GM23248 (cell line): Measurements from ENCODE around the gene TMEM259. TPM values are rescaled to one million over a fixed set of nuclear protein-coding genes. Genes with fewer than 3 reads are reported as not detected.

ENCODE experiments used
- DNase-seq: peaks from one replicate; pipeline ENCODE4 v3.0.0-alpha.2; 2015
- H2AFZ ChIP-seq: fragments of 200-600 bp; sonication (generic); 2 replicates; pipeline ENCODE4 v1.6.1; 2016; ENCODE audit warnings: antibody characterized with exemption
- H3F3A ChIP-seq: fragments of 200-600 bp; sonication (generic); 2 replicates; pipeline ENCODE4 v1.6.1; 2016; ENCODE audit warnings: mild to moderate bottlenecking, antibody characterized with exemption, mixed run types; ENCODE audit not compliant: insufficient read depth
- H3K27ac ChIP-seq: fragments of 200-600 bp; sonication (generic); 2 replicates; pipeline ENCODE4 v1.5.1; 2016; ENCODE audit warnings: mild to moderate bottlenecking
- H3K27me3 ChIP-seq: fragments of 200-600 bp; sonication (generic); replicated peaks from 2 replicates; pipeline ENCODE4 v1.6.1; 2016; ENCODE audit warnings: mild to moderate bottlenecking; ENCODE audit not compliant: insufficient read depth
- H3K36me3 ChIP-seq: fragments of 200-600 bp; sonication (generic); 2 replicates; pipeline ENCODE4 v1.6.1; 2016; ENCODE audit warnings: low read depth, mild to moderate bottlenecking
- H3K4me1 ChIP-seq: fragments of 200-600 bp; sonication (generic); 2 replicates; pipeline ENCODE4 v1.6.1; 2016; ENCODE audit warnings: mild to moderate bottlenecking; ENCODE audit not compliant: insufficient read depth
- H3K4me2 ChIP-seq: fragments of 200-600 bp; sonication (generic); one replicate; pipeline ENCODE4 v1.6.1; 2016; ENCODE audit warnings: mild to moderate bottlenecking; ENCODE audit not compliant: unreplicated experiment
- H3K4me3 ChIP-seq: fragments of 200-600 bp; sonication (generic); 2 replicates; pipeline ENCODE4 v1.5.1; 2016; ENCODE audit warnings: mild to moderate bottlenecking
- H3K79me2 ChIP-seq: fragments of 200-600 bp; sonication (generic); 2 replicates; pipeline ENCODE4 v1.6.1; 2016; ENCODE audit warnings: mild to moderate bottlenecking; ENCODE audit not compliant: insufficient read depth
- H3K9ac ChIP-seq: fragments of 200-600 bp; sonication (generic); 2 replicates; pipeline ENCODE4 v1.6.1; 2016; ENCODE audit warnings: mild to moderate bottlenecking
- H3K9me2 ChIP-seq: fragments of 200-600 bp; sonication (generic); 2 replicates; pipeline ENCODE4 v1.6.1; 2016; ENCODE audit warnings: mixed run types, mild to moderate bottlenecking, moderate library complexity; ENCODE audit not compliant: insufficient read depth
- H3K9me3 ChIP-seq: fragments of 200-600 bp; sonication (generic); one replicate; pipeline ENCODE4 v1.6.1; 2017; ENCODE audit warnings: low read depth
- H4K20me1 ChIP-seq: fragments of 200-600 bp; sonication (generic); 2 replicates; pipeline ENCODE4 v1.6.0; 2016; ENCODE audit not compliant: insufficient read depth
- EZH2 ChIP-seq: fragments of 200-600 bp; sonication (generic); IDR thresholded peaks from 2 replicates; pipeline ENCODE4 v1.6.1; 2018; ENCODE audit warnings: antibody characterized with exemption, mild to moderate bottlenecking; ENCODE audit not compliant: insufficient read depth, poor library complexity, severe bottlenecking
- EZH2phosphoT487 ChIP-seq: fragments of 200-600 bp; sonication (generic); IDR thresholded peaks from 2 replicates; pipeline ENCODE4 v1.6.1; 2018; ENCODE audit warnings: antibody characterized with exemption, moderate library complexity, mild to moderate bottlenecking, low read depth; ENCODE audit not compliant: insufficient read depth
- WGBS, 2 experiments: methylation state at CpG; one replicate each; pipeline ENCODE4 v1.1.6; 2015 to 2017; ENCODE audit warnings: low lambda C conversion rate in 2 of 2, low coverage in 1 of 2; ENCODE audit errors: missing lambda C conversion rate in 2 of 2; 5-methylcytosine and 5-hydroxymethylcytosine counted together
- in situ Hi-C: fragments of 300-500 bp; cut with MboI; formaldehyde crosslinking; loops from 2 replicates; pipeline ENCODE4 v1.15.0; 2020
- polyA plus RNA-seq: library from polyadenylated mRNA; unstranded; fragments of >200 nt; fragmentation: Nextera tagmentation; extraction: Ambion mirVana; gene quantifications from 2 replicates; pipeline ENCODE4 v1.2.1, GENCODE V29; 2016
- total RNA-seq: library from RNA; depleted of rRNA; stranded (reverse); fragments of >200 nt; shearing (Covaris generic); gene quantifications from 2 replicates; pipeline ENCODE4 v1.2.3, GENCODE V29; 2014

The TMEM259 gene
- total and polyA plus RNA-seq, 2 experiments from 2014 or later = 79.7 to 132 TPM

DNA sequence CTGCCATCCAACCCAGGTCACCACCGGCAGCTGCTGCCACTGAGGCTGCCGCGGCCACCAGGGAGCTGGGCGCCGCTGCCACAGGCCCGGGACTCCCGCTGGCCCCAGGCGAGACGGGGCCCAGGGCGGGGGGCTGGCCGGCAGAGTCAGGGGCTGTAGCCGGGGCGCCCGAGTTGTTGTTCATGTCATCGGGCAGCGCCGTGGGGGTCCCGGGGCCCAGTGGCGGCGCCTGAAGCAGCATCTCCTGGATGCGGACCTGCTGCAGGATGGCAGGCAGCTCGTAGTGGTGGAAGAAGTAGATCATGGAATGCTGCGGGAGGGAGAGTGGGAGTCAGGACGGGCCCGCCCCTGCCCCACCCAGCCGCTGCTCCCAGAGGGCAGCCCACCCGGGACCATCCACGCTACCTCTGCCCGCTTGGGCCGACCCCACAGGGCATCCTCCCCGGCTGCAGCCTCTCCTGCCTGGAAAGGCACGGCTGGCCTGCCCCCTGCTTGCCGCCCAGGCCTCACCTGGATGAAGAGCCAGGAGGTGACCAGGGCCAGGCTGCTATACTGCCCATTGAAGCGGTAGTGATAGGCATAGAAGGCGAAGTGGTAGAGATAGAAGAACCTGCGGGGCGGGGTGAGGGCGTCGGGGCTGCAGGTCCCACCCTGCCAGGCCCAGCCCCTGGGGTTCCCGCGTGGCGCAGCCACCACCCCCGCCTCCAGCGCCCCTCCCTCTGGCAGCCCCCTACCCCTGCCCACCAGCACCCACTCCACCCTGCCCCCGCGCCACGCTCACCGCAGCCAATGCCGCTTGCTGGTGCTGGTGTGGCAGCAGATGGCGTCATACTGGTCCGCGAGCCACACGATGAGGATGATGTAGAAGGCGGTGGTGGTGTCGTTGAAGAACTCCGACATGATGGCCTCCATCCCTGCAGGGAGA, 10.1 kb downstream of the TMEM259 start:
- H2AFZ ChIP-seq = no peak overlapping the region
- no peak for TF ChIP-seq EZH2phosphoT487
- TF ChIP-seq EZH2 = no peak
- 92 to 96% methylated on average over 23 to 55 of the region's 56 CpGs for whole genome bisulfite sequencing, 2 experiments
- H3K27me3 ChIP-seq = no peaks in the 10 kb centered on the region
- no peak overlapping the region for H3K27ac ChIP-seq
- no peaks in the 10 kb centered on the region for H3K4me1 ChIP-seq
- H3K9me3 ChIP-seq = no peaks in the 10 kb centered on the region
- H3K9ac ChIP-seq = no peak overlapping the region
- H3K9me2 ChIP-seq = no peaks in the 10 kb centered on the region
- in situ Hi-C loops = no loop called here
- no peak overlapping the region for H3K4me3 ChIP-seq
- H3K4me2 ChIP-seq = no peak overlapping the region
- no peaks in the 10 kb centered on the region for H4K20me1 ChIP-seq
- H3K79me2 ChIP-seq = peaks cover 41% of the 10 kb centered on the region
- no peak for DNase-seq
- no peaks in the 10 kb centered on the region for H3K36me3 ChIP-seq
- no peaks in the 10 kb centered on the region for H3F3A ChIP-seq

DNA sequence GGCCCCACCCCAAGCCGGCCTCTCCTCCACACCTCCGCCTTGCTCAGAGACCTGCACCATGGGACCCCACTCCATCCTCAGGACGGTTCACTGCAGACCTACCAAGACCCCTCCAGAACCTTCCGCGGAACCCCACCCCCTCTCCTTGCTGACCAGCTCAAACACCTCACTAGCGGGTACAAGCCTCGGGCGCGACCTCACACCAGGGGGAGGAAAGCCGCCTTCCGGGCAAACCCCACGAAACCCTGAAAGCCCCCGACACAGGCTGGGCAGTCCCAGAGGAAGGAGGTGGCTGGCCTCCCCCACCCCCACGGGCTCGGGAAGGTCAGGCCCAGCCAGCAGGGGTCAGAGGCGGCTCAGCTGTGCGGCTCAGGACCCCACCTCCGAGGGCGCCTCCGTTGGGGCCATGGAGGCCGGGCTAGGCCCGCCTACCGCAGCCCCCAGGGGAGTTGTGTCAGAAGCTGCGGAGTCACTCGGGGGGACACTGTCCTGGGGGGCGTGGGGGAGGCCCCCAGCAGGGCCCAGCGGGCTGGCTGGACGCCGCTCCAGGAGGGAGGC, 10.9 kb downstream of the TMEM259 start:
- DNase-seq = no peak
- H4K20me1 ChIP-seq = no peaks in the 10 kb centered on the region
- no peak overlapping the region for H2AFZ ChIP-seq
- H3K9me2 ChIP-seq = no peaks in the 10 kb centered on the region
- no peaks in the 10 kb centered on the region for H3K9me3 ChIP-seq
- no peak overlapping the region for H3K27ac ChIP-seq
- no peak overlapping the region for H3K4me2 ChIP-seq
- peaks cover 34% of the 10 kb centered on the region for H3K79me2 ChIP-seq
- in situ Hi-C loops = no loop called here
- no peak for TF ChIP-seq EZH2phosphoT487
- no peak for TF ChIP-seq EZH2
- no peak overlapping the region for H3K9ac ChIP-seq
- no peak overlapping the region for H3K4me3 ChIP-seq
- 90 to 94% methylated on average over 25 of the region's 29 CpGs for WGBS, 2 experiments
- H3F3A ChIP-seq = no peaks in the 10 kb centered on the region
- no peaks in the 10 kb centered on the region for H3K27me3 ChIP-seq
- H3K36me3 ChIP-seq = no peaks in the 10 kb centered on the region
- no peaks in the 10 kb centered on the region for H3K4me1 ChIP-seq

DNA sequence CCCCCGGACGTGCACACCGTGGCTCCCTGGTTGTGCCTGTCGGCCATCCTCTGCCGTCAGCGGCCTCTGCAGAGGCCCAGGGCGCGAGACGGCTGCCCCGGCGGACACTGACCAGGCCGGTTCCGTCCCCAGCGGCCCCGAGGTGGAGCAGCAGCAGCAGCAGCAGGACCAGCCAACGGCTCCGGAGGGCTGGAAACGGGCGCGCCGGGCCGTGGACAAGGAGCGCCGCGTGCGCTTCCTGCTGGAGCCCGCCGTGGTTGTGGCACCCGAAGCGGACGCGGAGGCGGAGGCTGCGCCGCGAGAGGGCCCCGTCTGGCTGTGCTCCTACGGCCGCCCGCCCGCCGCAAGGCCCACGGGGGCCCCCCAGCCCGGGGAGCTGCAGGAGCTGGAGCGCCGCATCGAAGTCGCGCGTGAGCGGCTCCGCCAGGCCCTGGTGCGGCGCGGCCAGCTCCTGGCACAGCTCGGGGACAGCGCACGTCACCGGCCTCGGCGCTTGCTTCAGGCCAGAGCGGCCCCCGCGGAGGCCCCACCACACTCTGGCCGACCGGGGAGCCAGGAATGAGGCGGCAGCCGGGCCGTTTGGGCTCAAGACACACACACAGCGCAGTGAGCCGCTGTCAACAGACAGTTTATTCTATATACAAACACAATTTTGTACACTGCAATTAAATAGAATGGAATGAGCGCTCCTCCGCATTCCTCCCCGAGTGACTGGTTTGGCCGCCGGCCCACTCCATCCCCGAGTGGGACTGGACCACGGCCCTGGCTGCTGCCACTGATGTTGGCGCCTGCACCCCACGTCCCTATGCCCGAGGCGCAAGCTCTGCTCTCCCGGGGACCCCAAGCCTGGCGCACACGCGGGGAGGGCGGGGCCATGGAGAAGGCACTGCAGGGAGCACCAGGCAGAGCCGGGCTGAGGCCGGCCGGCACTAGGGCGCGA, 11.6 kb downstream of the TMEM259 start:
- no peaks in the 10 kb centered on the region for H3K27me3 ChIP-seq
- no peak overlapping the region for H2AFZ ChIP-seq
- 91 to 94% methylated on average over 58 to 85 of the region's 92 CpGs for WGBS, 2 experiments
- peak; percentile 30 for DNase-seq
- no peaks in the 10 kb centered on the region for H4K20me1 ChIP-seq
- no peak overlapping the region for H3K4me3 ChIP-seq
- H3K9me3 ChIP-seq = no peaks in the 10 kb centered on the region
- H3K36me3 ChIP-seq = no peaks in the 10 kb centered on the region
- no peak overlapping the region for H3K4me2 ChIP-seq
- TF ChIP-seq EZH2 (no peak), EZH2phosphoT487 (no peak)
- no peak overlapping the region for H3K27ac ChIP-seq
- H3K9me2 ChIP-seq = no peaks in the 10 kb centered on the region
- no peaks in the 10 kb centered on the region for H3F3A ChIP-seq
- in situ Hi-C loops = no loop called here
- peaks cover 26% of the 10 kb centered on the region for H3K79me2 ChIP-seq
- H3K9ac ChIP-seq = no peak overlapping the region
- H3K4me1 ChIP-seq = no peaks in the 10 kb centered on the region
